Neural crest cell (in vitro differentiated cells): ENCODE measurements around the gene TLN1. TPM values are rescaled to one million over a fixed set of nuclear protein-coding genes. Genes with fewer than 3 reads are reported as not detected.

Source experiments
- DNase-seq: peaks from one replicate; pipeline ENCODE4 v3.0.0; 2021; ENCODE audit warnings: low read depth, mixed read lengths, low spot score
- H3K27ac Mint-ChIP-seq: one replicate; pipeline ENCODE4 v1.8.0; 2021; ENCODE audit warnings: mild to moderate bottlenecking, mixed read lengths; ENCODE audit not compliant: unreplicated experiment
- H3K27me3 Mint-ChIP-seq: 2 replicates; pipeline ENCODE4 v1.8.0; 2021; ENCODE audit warnings: low read depth, mild to moderate bottlenecking, mixed read lengths
- H3K36me3 Mint-ChIP-seq: 2 replicates; pipeline ENCODE4 v1.8.0; 2021; ENCODE audit warnings: low read depth, mild to moderate bottlenecking, mixed read lengths
- H3K4me1 Mint-ChIP-seq: 2 replicates; pipeline ENCODE4 v1.8.0; 2021; ENCODE audit warnings: mixed read lengths
- H3K4me3 Mint-ChIP-seq: one replicate; pipeline ENCODE4 v1.8.0; 2021; ENCODE audit warnings: mild to moderate bottlenecking, mixed read lengths
- H3K9me3 Mint-ChIP-seq: 2 replicates; pipeline ENCODE4 v1.8.0; 2021; ENCODE audit warnings: mixed read lengths
- total RNA-seq: library from RNA; stranded (reverse); gene quantifications from 2 replicates; pipeline ENCODE4 v1.2.1, GENCODE V29; 2021
- TF ChIP-seq, protein P1 (sequence below): fragments of 200-600 bp; sonication (generic); conservative IDR thresholded peaks from 2 replicates; pipeline ENCODE4 v1.5.0; 2021; ENCODE audit warnings: antibody characterized with exemption, mild to moderate bottlenecking

TLN1 gene
- total RNA-seq, 1 donor from 2014 or later = 141 TPM

- Mint-ChIP-seq H3K27me3 (peaks cover 3% of the 10 kb centered on the region), H3K4me1 (peaks cover 14% of the 10 kb centered on the region), H3K36me3 (peaks cover 6% of the 10 kb centered on the region), H3K9me3 (no peaks in the 10 kb centered on the region), H3K4me3 (no peak overlapping the region), H3K27ac (no peak overlapping the region)
- DNase-seq = no peak
- TF ChIP-seq, protein P1, sequence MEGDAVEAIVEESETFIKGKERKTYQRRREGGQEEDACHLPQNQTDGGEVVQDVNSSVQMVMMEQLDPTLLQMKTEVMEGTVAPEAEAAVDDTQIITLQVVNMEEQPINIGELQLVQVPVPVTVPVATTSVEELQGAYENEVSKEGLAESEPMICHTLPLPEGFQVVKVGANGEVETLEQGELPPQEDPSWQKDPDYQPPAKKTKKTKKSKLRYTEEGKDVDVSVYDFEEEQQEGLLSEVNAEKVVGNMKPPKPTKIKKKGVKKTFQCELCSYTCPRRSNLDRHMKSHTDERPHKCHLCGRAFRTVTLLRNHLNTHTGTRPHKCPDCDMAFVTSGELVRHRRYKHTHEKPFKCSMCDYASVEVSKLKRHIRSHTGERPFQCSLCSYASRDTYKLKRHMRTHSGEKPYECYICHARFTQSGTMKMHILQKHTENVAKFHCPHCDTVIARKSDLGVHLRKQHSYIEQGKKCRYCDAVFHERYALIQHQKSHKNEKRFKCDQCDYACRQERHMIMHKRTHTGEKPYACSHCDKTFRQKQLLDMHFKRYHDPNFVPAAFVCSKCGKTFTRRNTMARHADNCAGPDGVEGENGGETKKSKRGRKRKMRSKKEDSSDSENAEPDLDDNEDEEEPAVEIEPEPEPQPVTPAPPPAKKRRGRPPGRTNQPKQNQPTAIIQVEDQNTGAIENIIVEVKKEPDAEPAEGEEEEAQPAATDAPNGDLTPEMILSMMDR = no peak
Measured at GRCh38 chr9:35679766-35680330, 52.1 kb downstream of the TLN1 start.

DNA sequence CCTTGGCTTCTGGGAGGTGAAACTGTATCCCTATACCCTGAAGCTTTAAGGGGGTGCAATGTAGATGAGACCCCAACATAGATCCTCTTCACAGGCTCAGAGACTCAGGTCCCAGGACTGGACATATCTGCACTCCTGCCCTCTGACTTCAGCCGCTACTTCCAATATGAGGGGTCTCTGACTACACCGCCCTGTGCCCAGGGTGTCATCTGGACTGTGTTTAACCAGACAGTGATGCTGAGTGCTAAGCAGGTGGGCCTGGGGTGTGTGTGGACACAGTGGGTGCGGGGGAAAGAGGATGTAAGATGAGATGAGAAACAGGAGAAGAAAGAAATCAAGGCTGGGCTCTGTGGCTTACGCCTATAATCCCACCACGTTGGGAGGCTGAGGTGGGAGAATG lies 52.9 kb downstream of the TLN1 start:
- H3K27ac Mint-ChIP-seq = no peak overlapping the region

GRCh38 chr9:35675732-35676392 lies 56.1 kb downstream of the TLN1 start:
- Mint-ChIP-seq H3K4me3 (peak overlapping the region; percentile 75), H3K27ac (no peak overlapping the region), H3K4me1 (peaks cover 11% of the 10 kb centered on the region), H3K9me3 (no peaks in the 10 kb centered on the region), H3K36me3 (no peaks in the 10 kb centered on the region), H3K27me3 (peaks cover 8% of the 10 kb centered on the region)
- TF ChIP-seq, protein P1 = no peak
- peak; percentile 90 for DNase-seq

More for the DNA sequence above, 52.9 kb downstream of the TLN1 start:
- no peaks in the 10 kb centered on the region for H3K9me3 Mint-ChIP-seq
- TF ChIP-seq, protein P1 = no peak
- no peak overlapping the region for H3K4me3 Mint-ChIP-seq
- DNase-seq = no peak
- H3K36me3 Mint-ChIP-seq = peaks cover 6% of the 10 kb centered on the region
- peaks cover 20% of the 10 kb centered on the region for H3K4me1 Mint-ChIP-seq
- peaks cover 8% of the 10 kb centered on the region for H3K27me3 Mint-ChIP-seq

DNA sequence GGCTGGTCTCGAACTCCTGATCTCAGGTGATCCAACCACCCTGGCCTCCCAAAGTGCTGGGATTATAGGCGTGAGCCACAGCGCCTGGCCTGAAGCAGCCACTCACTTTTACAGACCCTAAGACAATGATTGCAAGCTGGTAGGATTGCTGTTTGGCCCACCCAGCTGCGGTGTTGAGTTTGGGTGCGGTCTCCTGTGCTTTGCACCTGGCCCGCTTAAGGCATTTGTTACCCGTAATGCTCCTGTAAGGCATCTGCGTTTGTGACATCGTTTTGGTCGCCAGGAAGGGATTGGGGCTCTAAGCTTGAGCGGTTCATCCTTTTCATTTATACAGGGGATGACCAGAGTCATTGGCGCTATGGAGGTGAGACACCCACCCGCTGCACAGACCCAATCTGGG lies 56.8 kb downstream of the TLN1 start:
- no peak overlapping the region for H3K27ac Mint-ChIP-seq
- no peaks in the 10 kb centered on the region for H3K9me3 Mint-ChIP-seq
- no peak for DNase-seq
- peaks cover 8% of the 10 kb centered on the region for H3K27me3 Mint-ChIP-seq
- H3K4me3 Mint-ChIP-seq = peak overlapping the region; percentile 75
- peaks cover 11% of the 10 kb centered on the region for H3K4me1 Mint-ChIP-seq
- TF ChIP-seq, protein P1 = no peak
- H3K36me3 Mint-ChIP-seq = no peaks in the 10 kb centered on the region

GRCh38 chr9:35674025-35674361 lies 58.0 kb downstream of the TLN1 start:
- no peaks in the 10 kb centered on the region for H3K9me3 Mint-ChIP-seq
- H3K27me3 Mint-ChIP-seq = peaks cover 8% of the 10 kb centered on the region
- TF ChIP-seq, protein P1 = no peak
- peak overlapping the region; percentile 74 for H3K4me3 Mint-ChIP-seq
- peaks cover 11% of the 10 kb centered on the region for H3K4me1 Mint-ChIP-seq
- no peak for DNase-seq
- H3K27ac Mint-ChIP-seq = no peak overlapping the region
- H3K36me3 Mint-ChIP-seq = no peaks in the 10 kb centered on the region
